NOMO-1 treated with DMSO at 0.1 percent for 48 hours (cell line): ENCODE data around the gene OR51B2.
"Not testable (repeated sequence)": the region's sequence is repeated elsewhere in the genome, so short reads cannot be mapped to it uniquely, and the experiment has no call there.

Experiments used
- DNase-seq: peaks from one replicate; lab custom pipeline; 2025; ENCODE audit not compliant: unreplicated experiment; lab: John Stamatoyannopoulos, UW

The OR51B2 gene

DNA sequence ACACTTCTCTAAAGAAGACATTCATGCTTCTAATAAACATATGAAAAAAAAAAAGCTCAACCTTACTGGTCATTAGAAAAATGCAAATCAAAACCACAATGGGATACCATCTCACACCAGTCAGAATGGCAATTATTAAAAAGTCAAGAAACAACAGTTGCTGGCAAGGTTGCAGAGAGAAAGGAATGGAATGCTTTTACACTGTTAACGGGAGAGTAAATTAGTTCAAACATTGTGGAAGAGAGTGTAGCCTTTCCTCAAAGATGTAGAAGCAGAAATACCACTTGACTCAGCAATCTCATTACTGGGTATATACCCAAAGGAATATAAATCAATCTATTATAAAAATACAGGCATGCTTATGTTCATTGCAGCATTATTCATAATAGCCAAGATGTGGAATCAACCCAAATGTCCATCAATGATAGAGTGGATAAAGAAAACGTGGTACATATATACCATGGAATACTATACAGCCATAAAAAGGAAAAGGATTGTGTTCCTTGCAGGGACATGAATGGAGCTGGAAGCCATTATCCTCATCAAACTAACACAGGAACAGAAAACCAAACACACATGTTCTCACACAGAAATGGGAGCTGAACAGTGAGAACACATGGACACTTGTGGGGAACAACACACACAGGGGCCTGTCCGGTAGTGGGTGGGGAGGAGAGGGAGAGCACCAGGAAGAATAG is 10.6 kb downstream of the OR51B2 start:
- not testable (repeated sequence) for DNase-seq

DNA sequence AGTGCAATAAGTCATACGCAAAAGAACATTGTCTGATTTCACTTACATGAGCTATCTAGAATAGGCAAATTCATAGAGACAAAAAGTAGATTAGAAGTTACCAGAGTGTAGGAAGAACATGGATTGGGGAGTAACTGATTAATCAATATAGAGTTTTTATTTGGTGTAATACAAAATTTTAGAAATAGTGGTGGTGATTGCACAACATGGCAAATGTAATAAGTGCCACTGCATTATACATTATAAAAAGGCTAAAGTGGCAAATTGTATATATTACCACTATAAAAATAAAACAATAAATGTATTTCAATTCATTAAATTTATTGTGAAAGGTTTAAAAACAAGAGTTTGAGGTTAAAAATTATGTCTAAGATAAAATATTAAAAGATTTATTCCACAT is 13.7 kb downstream of the OR51B2 start:
- no peak for DNase-seq

- DNase-seq = no peak
Measured at GRCh38 chr11:5307256-5308019, 16.7 kb downstream of the OR51B2 start.

DNA sequence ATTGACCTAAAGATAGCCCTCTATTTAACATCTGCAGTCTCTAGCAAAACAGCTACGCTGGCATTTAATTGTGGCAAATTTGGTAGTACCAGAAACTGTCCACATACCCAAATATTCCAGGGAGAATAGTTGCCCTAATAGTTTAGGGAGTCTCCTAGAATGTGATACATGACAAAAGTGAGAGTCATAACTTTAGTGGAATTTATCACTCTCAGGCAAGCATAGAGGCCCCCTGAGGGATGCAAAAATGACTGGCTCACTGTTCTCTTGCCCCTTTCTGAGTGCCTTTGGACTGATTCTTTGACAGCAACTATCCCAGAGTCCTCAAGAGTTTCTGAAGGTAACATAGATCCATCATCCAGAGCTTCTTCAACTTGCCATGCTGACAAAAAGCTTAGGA is 20.1 kb downstream of the OR51B2 start:
- DNase-seq = no peak

DNA sequence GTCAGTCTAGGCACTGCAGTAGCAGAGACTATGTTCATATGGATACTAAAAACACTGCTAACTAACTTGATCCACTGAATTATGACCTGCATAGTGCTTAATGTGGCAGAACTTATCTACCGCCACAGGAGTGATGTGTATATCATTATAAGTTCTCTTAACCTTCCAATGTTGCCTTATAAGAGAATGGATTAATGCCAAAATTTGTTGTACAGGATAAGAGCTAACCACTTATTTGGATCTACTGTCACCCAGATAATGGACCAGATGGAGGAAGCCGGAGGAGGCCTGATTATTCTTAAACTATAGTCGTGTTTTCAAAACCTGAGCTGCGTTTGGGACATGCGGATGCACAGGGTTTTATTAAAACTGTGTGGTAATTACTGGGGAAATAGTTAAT is 20.5 kb downstream of the OR51B2 start:
- DNase-seq = no peak

DNA sequence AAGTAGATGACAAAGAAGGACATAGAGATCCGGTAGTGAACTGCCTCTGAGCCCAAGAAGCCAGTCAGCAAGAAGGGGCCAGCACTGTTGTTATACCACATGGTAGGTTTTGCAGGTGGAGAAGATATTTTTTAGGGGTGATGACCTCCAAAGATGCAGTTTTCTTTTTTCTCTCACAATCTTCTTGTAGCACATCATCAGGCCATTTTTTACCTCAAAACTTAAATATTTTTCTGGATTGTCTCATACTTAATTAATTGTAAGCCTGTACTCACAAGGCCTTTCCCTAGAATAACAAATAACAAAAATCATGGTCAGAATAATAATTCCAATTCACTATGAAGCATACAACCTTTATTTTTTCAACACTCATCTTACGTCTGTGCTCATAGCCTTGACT is 22.3 kb downstream of the OR51B2 start, which contains the start of gene OR51B4:
Gene OR51B4 (minus strand): TSS at position 101 of the 400 bp plus-strand sequence. CDS start 0 bp downstream, at position 101.
- DNase-seq = no peak

DNA sequence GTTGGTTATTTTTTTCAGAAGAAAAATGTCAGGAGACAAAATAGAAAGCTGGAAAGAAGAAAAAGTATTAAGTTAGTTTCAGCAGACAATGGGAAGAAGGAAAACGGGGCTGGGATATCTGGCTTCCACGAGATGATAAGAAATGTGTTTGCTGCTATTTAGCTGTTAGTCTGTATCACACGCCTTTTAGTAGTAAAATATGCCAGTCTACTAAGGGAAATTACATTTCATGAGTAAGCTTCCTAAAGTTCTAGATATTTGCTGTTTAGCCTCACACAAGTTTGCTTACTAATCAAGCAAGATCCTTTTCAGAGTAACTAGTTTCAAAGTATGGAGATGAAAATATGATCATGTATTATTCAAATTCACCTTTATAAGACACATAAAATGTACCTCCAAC is 23.8 kb downstream of the OR51B2 start:
- DNase-seq = no peak

DNA sequence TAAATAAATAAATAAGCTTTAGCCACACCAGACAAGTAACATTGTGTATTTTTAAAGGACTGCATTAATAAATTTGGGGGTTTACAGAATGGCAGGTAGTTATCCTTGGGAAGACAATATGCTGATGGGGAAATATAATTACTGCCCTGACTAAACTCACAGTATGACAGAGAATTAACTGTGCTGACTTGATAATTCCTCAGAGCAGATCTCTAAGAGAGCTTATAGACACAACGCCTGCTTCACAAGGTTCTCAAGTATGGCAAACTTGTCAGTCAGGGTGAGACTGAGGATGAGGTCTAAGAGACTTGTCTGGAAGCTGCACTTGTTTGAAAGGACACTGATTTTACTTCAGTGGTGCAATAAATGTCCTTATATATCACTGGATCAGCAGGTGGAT is 25.6 kb downstream of the OR51B2 start:
- DNase-seq = no peak

- DNase-seq = no peak
Measured at GRCh38 chr11:5297721-5298323, 26.3 kb downstream of the OR51B2 start.

GRCh38 chr11:5294342-5294995 is 29.6 kb downstream of the OR51B2 start:
- not testable (repeated sequence) for DNase-seq

DNA sequence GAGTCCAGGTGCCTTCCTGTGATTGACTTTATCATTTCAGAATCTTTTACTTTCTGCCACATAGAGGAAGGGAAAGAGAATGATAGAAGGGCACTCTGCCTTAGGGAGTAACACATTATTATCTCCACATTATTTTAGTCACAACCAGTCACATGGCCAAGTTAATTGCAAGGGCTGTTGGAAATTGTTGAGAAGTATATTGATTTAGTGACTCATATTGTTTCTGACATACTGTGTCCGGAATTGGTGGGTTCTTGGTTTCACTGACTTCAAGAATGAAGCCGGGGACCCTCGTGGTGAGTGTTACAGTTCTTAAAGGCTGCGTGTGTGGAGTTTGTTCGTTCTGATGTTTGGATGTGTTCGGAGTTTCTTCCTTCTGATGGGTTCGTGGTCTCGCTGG is 31.1 kb downstream of the OR51B2 start:
- no peak for DNase-seq

GRCh38 chr11:5291207-5291838 is 32.8 kb downstream of the OR51B2 start:
- DNase-seq = peak; percentile 1

DNA sequence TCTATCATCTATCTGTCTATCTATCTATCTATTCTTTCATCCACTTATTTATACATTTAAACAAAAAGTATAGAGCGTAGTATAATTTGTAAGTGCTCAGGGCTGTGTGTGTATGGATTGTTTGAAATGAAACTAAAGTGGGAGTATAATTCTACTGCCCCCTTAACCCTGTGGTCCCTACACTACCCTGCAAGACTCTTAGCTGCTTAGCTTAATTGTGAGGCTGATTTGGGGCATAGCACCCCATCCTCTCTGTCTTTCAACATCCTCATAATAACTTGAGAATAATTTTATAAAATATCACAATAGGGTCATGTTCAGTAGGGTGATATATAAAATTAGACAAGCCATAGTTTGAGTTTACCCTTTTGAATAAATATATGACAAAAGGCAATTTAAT is 34.0 kb downstream of the OR51B2 start:
- no peak for DNase-seq

DNA sequence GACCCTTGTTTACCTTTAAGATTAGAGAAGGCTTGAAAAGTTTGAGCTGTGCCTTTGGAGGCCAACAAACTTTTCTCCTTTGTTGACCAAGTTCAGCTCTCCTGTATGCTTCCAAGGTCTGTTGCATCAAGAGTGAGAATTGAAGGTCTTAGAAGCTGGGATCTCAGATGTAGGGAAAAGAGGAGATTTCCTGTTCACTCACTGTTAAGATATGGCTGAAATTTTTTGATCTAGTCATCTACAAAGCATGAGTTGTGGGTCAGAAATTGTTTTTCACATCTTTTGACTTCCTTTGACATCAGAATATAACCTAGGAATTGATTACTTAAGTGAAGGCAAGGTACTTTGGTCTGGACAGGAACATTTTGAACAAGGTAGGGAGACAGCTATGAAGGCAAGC is 34.4 kb downstream of the OR51B2 start:
- no peak for DNase-seq

DNA sequence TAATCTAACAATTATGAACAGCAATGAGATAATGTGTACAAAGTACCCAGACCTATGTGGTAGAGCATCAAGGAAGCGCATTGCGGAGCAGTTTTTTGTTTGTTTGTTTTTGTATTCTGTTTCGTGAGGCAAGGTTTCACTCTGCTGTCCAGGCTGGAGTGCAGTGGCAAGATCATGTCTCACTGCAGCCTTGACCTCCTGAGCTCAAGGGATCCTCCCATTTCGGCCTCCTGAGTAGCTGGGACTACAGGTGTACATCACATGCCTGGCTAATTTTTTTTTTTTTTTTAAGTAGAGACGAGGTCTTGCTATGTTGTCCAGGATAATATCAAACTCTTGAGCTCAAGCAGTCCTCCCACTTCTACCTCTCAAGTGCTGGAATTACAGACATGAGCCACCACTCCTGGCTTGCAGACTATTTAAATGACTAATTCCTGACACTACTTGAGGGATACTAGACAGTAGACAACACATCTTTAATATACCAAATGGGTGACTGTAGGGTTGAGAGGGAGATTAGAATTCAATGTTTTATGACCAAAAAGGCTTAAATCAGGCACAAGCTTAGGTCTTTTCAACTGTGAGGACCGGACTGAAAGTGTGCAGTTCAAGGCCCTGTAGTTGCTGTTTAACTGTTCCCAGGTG is 35.1 kb downstream of the OR51B2 start:
- no peak for DNase-seq

DNA sequence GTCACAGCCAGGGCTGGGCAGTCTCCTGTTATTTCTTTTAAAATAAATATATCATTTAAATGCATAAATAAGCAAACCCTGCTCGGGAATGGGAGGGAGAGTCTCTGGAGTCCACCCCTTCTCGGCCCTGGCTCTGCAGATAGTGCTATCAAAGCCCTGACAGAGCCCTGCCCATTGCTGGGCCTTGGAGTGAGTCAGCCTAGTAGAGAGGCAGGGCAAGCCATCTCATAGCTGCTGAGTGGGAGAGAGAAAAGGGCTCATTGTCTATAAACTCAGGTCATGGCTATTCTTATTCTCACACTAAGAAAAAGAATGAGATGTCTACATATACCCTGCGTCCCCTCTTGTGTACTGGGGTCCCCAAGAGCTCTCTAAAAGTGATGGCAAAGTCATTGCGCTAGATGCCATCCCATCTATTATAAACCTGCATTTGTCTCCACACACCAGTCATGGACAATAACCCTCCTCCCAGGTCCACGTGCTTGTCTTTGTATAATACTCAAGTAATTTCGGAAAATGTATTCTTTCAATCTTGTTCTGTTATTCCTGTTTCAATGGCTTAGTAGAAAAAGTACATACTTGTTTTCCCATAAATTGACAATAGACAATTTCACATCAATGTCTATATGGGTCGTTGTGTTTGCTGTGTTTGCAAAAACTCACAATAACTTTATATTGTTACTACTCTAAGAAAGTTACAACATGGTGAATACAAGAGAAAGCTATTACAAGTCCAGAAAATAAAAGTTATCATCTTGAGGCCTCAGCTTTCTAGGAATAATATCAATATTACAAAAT is 35.8 kb downstream of the OR51B2 start:
- DNase-seq = no peak

- DNase-seq = no peak
Measured at GRCh38 chr11:5286901-5287300, 37.2 kb downstream of the OR51B2 start.

- no peak for DNase-seq
Measured at GRCh38 chr11:5286351-5286750, 37.7 kb downstream of the OR51B2 start.

GRCh38 chr11:5285703-5286340 is 38.3 kb downstream of the OR51B2 start:
- DNase-seq = peak; percentile 18
